ENCODE results near the gene TMEM201. TPM values are rescaled to one million over a fixed set of nuclear protein-coding genes. Genes with fewer than 3 reads are reported as not detected.

TMEM201 gene
- total RNA-seq, result 10 to 100 TPM; 13.3 to 26.0 (median 18.3) TPM
- 10 to 100 TPM; 10.7 to 13.7 TPM for polyA plus RNA-seq
- long read RNA-seq, donor 1, transcript TMEM201-201 (6 exons, 3,851 nt), result major isoform, 12 of 48 reads
- long read RNA-seq, donor 1, partial matches to known transcripts, result 35 of 48 reads
- long read RNA-seq, donor 1, other reads (novel, unspliced or antisense), result 1 of 48 reads
- long read RNA-seq, donor 2, transcript TMEM201-201 (6 exons, 3,851 nt), result major isoform, 13 of 45 reads
- long read RNA-seq, donor 2, partial matches to known transcripts, result 9 of 45 reads
- long read RNA-seq, donor 2, other reads (novel, unspliced or antisense), result 23 of 45 reads
- long read RNA-seq, donor 3, transcript TMEM201-201 (6 exons, 3,851 nt), result major isoform, 5 of 69 reads
- long read RNA-seq, donor 3, partial matches to known transcripts, result 14 of 69 reads
- long read RNA-seq, donor 3, other reads (novel, unspliced or antisense), result 49 of 69 reads

- Histone ChIP-seq H3K4me1 (peaks cover 22 to 53% (median 45%) of the 10 kb centered on the region in 9 donors), H3K4me3 (peak within 1 kb of the TSS; percentile 63 to 96 (median 73)), H3K27me3 (no peaks in the 10 kb centered on the region), H3K9me3 (no peaks in the 10 kb centered on the region), H3K36me3 (peaks cover 0 to 10% (median 0%) of the 10 kb centered on the region in 9 donors), H3K27ac (peak within 1 kb of the TSS in 9 of 10 donors; percentile 48 to 78 (median 64))
- intact Hi-C loops (cut with DNase I), result loop anchor here in 1 of 10 donors (2.0 kb wide), 1 partner anchor 50 kb away; the partner anchor contains the start of gene SLC25A33
- ATAC-seq, result peak; percentile 80 to 96 (median 89)
- TF ChIP-seq, protein P1, sequence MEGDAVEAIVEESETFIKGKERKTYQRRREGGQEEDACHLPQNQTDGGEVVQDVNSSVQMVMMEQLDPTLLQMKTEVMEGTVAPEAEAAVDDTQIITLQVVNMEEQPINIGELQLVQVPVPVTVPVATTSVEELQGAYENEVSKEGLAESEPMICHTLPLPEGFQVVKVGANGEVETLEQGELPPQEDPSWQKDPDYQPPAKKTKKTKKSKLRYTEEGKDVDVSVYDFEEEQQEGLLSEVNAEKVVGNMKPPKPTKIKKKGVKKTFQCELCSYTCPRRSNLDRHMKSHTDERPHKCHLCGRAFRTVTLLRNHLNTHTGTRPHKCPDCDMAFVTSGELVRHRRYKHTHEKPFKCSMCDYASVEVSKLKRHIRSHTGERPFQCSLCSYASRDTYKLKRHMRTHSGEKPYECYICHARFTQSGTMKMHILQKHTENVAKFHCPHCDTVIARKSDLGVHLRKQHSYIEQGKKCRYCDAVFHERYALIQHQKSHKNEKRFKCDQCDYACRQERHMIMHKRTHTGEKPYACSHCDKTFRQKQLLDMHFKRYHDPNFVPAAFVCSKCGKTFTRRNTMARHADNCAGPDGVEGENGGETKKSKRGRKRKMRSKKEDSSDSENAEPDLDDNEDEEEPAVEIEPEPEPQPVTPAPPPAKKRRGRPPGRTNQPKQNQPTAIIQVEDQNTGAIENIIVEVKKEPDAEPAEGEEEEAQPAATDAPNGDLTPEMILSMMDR (IDR thresholded peaks at IDR 0.05), result peak; percentile 69 to 99 (median 91)
- DNase-seq, result peak; percentile 93 to 96
- 1% methylated on average over 52 to 94 of the region's 94 CpGs for WGBS, 2 donors
These were observed at the start of gene TMEM201 for GRCh38 chr1:9588551-9589143. TMEM201 (plus strand) TSS chr1:9588911; CDS start chr1:9588931, 20 bp downstream.

GRCh38 chr1:9539165-9539828 is 49.4 kb upstream of the TMEM201 start, which contains the start of gene SLC25A33:
SLC25A33 (plus strand) TSS chr1:9539465; CDS start chr1:9539692, 227 bp downstream.
- DNase-seq (peak; percentile 98), ATAC-seq (peak; percentile 98 to 100 (median 99))
- no peaks in the 10 kb centered on the region for H3K9me3 ChIP-seq
- TF ChIP-seq, protein P1 (IDR thresholded peaks at IDR 0.05), result no peak
- intact Hi-C loops (cut with DNase I), result loop anchor here in 2 of 10 donors (2.0 to 5.0 kb wide), 2 partner anchors 33 to 50 kb away; partner anchors contain the start of gene TMEM201 (in 1 of the 2)
- H3K27me3 ChIP-seq, result no peaks in the 10 kb centered on the region
- H3K4me1 ChIP-seq, result peaks cover 5 to 42% (median 29%) of the 10 kb centered on the region in 9 donors
- H3K4me3 ChIP-seq, result peak within 1 kb of the TSS; percentile 56 to 92 (median 82)
- WGBS, 2 donors, result 1% methylated on average over 44 to 92 of the region's 92 CpGs
- peak within 1 kb of the TSS; percentile 32 to 95 (median 86) for H3K27ac ChIP-seq
- no peaks in the 10 kb centered on the region for H3K36me3 ChIP-seq

- intact Hi-C loops (cut with DNase I), result loop anchor here in 2 of 10 donors (2.0 to 5.0 kb wide), 2 partner anchors 32 to 49 kb away; partner anchors contain the start of gene TMEM201 (in 1 of the 2)
These were observed 48.7 kb upstream of the TMEM201 start for GRCh38 chr1:9539829-9540550.

More at GRCh38 chr1:9539829-9540550, 48.7 kb upstream of the TMEM201 start:
- no peaks in the 10 kb centered on the region for H3K9me3 ChIP-seq
- peak overlapping the region; percentile 56 to 92 (median 82) for H3K4me3 ChIP-seq
- H3K27me3 ChIP-seq, result no peaks in the 10 kb centered on the region
- ATAC-seq (peak; percentile 14 to 55 (median 30)), DNase-seq (peak; percentile 32 to 58)
- H3K36me3 ChIP-seq, result no peaks in the 10 kb centered on the region
- TF ChIP-seq, protein P1 (IDR thresholded peaks at IDR 0.05), result no peak
- peaks cover 5 to 42% (median 29%) of the 10 kb centered on the region in 9 donors for H3K4me1 ChIP-seq
- WGBS, 2 donors, result 7 to 11% methylated on average over 47 to 61 of the region's 61 CpGs
- H3K27ac ChIP-seq, result peak overlapping the region; percentile 32 to 95 (median 86)
